NCI-H1417 treated with DMSO at 0.1 percent for 48 hours (cell line): ENCODE measurements around the gene MAPK1.
"Not testable (repeated sequence)": the region's sequence is repeated elsewhere in the genome, so short reads cannot be mapped to it uniquely, and the experiment has no call there.

Source experiments
- DNase-seq: peaks from one replicate; lab custom pipeline; 2025; lab: John Stamatoyannopoulos, UW

Gene MAPK1

DNA sequence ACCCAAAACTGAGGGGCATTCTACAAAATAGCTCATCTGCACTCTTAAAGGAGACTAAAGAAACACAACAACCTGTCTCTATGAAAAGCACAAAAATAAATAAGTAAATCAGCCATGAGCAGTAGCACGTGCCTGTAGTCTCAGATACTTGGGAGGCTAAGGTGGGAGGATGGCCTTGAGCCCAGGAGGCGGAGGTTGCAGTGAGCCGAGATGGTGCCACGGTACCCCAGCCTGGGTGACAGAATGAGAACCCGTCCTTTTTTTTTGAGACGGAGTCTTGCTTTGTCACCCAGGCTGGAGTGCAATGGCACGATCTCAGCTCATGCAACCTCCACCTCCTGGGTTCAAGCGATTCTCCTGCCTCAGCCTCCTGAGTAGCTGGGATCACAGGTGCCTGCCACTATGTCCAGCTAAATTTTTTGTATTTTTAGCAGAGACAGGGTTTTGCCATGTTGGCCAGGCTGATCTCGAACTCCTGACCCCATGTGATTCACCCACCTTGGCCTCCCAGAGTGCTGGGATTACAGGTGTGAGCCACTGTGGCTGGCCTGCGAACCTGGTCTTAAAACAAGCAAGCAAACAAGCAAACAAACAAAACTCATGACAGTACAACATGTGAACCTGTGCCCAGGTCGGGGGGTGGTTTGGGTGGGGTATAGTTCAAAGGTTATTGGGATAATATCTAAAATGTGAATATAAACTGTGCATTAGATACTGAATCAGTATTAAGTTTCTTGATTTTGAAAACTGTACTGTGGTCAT, 76.4 kb downstream of the MAPK1 start:
- not testable (repeated sequence) for DNase-seq

DNA sequence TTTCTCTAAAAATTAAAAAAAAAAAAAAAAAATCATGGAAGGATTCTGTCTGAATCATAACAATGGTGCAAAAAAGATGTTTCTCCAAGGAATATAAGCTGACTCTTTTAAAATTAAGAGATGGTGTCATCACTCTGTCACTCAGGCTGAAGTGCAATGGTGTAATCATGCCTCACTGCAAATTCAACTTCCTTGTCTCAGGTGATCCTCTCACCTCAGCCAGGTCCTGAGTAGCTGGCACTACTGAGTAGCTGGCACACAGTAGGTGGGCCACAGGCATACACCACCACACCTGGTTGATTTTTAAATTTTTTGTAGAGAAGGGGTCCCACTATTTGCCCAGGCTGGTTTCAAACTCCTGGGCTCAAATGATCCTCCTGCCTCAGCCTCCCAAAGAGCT, 77.1 kb downstream of the MAPK1 start:
- no peak for DNase-seq

DNA sequence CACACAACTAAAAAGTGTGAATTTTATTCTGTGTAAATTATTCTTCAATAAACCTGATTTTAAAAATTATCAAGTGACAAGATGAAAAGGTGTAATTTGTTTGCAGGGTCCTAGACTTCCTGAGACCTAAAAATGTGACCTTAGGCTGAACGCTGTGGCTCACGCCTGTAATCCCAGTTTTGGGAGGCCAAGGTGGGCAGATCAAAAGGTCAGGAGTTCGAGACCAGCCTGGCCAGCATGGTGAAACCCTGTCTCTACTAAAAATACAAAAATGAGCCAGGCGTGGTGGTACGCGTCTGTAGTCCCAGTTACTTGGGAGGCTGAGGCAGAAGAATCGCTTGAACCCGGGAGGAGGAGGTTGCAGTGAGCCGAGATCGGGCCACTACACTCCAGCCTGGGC, 79.9 kb downstream of the MAPK1 start:
- DNase-seq, result not testable (repeated sequence)

DNA sequence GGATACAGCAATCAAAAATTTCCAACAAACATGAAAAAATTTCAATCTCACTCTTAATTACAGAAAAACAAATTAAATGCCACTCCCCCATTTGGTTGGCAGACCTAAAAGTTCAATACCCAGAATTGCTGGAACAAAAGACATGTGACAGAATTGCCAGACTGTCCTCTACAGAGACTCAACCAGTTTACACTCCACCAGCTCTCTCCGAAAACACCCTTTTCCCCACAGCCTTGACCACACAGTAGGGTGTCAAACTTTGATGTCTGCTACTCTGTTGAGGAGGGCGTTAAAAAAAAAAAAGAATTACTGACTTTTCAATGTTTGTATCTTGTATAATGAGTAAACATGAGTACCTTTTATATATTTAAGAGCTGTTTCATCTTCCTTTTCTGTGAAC, 87.2 kb downstream of the MAPK1 start:
- DNase-seq, result no peak

DNA sequence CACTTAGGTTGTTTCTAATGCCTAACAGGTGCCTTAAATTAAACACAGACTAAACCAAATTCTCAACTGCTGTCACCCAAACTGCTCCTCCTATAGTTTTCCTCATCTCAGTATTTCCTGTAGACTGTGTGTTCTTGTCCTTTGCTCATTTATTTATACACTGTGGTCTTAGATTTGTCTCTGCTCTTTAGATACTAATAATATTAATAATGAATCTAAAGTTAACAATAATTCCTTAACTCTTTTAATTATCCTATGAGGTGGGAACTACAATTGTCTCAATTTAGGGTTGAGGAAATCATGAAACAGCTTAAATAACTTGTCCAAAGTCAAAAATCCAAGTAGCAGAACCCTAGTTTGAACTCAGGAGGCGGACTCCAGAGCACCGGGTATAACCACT, 88.0 kb downstream of the MAPK1 start:
- DNase-seq, result no peak

DNA sequence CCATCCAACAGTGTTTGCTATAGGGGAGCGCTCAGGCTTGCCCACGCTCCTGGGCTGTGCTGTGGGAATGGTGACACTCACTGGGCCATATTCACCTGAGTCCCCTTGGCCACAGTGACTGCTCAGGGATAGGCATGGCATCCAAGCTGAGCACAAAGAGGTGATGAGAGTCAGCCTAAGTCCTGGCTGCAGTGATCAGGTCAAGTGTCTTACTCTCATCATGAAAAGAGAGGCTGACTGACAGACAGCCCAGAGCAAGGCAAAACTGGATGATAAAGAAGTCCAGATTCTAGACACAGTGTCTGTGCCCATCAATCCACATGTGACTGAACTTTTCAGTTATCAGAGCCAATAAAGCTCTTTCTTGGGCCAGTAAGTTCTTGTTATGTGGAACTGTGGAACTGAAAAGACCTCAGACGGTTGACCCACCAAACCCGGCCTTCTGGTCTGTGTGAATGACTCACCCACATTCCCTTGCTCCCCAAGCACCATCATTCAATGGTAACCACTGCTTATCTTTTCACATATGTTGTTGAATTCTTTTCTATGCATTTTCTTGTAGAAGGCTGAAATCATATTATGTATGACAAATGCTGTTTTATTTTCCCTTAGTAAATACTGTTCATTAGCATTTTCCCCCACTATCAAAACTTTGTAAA, 88.6 kb downstream of the MAPK1 start:
- DNase-seq, result no peak

DNA sequence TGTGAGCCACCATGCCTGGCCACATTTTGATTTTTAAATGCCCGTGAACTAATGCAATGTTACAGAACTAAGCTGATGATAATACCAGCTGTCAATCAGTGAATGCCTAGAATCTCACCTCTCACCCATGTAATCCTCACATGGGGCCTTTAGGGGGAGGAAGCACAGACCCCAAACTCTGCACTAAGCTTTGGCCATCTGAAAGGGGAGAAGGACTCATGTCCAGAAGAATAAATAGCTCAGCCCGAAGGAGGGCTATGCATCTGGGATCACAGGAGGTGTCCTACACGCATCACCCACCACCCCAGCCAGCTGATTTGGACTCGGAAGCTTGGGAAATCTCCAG, 95.8 kb downstream of the MAPK1 start:
- DNase-seq, result no peak

DNA sequence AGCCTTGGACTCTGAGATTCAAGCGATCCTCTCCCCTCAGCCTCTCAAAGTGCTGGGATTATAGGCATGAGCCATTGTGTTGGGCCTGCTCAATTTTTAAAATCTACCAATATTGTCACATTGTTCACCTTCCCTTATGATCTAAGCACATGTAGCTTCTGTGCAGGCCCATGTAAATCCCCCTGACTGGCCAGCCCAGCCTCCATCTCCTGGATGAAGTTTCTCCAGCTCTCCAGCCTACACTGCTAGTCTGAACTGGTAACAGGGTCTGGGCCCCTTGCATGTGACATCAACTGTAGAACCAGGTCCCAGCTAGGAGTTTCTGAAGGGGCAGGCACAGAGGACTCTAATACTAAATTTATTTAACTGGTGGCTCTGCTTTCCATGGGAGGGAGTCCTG, 99.0 kb downstream of the MAPK1 start:
- DNase-seq, result no peak

DNA sequence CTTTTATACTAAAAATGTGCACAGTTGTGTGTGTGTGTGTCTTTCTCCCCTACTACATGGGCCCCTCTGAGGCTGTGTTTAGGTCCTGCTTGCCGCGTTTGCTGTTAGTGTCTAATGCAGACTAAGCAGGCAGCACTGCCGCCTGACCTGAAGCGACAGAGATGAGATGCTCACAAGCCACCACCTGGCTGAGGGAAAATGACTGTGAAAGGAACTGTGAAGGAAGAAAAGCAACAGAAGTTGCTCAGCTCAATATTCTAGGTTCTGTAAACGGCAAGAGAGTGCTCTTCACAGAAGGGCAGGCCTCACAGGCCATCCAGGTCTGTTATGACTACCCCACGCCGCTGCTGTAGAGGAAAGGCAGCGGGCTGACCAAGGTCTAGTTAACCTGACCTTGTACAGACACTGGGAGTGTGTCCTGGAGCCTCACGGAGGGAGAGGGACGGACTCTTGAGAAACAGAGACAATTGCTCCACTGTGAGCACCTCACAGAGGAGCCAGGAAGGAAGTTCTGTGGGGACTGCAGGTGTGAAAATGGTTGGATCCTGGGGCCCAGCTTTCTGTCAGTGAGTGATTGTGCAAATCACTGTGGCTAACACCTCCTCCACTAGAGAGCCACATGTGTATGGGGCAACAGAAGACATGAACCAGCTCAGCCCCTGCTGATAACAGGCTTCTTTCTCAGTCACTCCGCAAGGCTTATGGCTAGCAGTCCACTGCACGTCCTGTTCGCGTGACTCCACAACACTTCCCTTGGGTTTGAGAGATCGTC, 100.6 kb downstream of the MAPK1 start:
- DNase-seq, result no peak

DNA sequence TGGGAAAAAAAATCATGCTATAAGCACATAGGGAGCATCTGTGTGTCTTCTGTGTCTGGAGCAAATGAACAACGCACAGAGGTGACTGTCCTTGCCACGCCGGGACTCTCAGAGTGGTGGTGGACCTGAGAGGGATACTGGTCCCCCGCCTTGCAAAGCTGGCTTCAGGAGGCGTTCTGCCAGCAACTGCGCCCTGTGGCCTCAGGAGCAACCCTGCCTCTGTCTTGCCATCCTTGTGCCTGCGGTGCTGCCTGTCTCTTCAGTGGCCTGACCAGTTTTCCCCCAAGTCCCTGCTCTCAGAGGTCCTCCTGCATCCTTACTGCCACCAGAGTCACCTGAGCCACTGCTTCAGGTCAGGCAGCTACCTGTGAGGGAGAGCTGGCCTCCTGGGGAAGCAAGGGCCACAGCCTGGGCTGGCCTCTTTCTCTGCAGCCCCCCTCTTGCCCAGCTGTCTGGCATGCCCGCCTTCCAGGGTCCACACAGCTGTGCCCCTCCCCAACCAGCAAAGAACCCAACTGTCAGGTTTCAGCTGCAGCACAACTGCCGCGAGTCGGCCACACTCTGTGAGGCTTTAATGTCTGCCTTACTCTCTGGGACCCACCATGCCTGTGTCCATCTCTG, 101.4 kb downstream of the MAPK1 start:
- no peak for DNase-seq

DNA sequence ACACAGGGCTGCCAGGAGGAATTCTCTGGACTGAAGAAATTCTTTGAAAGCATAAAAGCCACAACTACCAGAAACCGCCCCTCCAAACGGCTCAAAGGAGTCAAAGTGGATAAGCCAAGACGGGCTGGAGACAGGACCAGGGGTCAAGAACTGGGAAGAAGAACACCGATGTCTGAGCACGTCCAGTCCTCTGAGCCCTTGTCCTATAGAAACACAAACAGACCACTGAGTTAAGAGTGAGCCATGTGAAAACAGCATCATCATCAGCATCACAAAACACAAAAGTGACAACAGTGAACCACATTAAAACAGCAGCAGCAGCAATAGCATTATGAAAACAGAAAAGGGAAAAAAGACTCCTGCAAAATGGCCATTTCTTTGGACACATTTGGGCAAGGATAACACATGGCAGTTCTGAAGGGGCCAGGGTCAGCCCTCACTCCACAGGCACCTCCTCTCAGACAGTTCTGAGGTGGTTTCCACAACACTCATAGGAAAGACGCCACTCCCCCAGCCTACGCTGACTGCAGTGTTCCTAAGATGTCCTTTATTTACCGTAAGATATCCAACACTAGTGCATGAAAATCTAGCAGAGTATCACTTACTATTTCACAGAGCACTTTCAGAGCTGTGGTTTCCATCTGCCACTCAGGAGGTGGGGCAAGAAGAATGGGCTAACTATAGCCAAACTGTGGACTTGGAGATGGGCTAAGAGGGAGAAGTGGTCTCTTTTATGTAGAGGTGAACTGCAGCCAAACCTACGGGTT, 103.2 kb downstream of the MAPK1 start:
- no peak for DNase-seq

DNA sequence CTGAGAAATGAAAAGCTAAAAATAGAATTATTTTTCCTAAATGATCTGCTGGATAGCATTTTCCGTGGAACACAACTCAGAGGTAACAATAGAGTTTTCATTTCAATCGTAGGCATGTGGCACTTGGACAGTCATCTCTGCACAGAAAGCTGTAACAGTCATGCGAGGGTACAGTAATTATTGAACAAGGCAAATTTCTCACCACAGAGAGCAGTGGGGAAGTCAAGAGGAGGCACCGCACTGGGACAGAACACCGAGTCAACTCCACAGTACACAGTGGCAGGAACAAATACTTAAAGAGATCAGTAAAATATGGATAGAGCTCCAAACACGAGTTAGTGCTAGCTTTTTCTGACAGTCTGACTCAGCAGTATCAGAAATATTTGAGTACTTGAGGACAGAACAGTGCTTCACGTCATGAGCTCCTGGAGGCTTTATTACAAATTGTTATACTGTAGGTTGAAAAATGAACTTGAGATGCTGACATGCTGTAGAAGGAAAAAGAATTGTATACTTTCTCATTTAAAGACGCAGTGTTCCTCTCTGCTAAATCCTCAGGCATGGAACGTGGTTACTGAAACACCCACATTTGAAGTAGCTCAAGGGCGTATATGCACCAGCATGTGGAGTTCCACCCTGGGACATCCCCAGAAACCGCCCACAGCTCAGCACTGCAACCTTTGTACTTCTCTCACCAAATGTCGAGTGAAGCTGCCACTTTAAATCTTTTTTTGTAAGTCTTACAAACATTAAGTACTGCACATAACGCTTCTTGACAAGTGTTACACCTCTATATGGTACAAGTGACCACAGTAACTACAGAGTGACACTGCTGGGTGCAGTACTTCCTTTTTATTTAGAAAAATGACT, 104.5 kb downstream of the MAPK1 start:
- DNase-seq, result no peak

DNA sequence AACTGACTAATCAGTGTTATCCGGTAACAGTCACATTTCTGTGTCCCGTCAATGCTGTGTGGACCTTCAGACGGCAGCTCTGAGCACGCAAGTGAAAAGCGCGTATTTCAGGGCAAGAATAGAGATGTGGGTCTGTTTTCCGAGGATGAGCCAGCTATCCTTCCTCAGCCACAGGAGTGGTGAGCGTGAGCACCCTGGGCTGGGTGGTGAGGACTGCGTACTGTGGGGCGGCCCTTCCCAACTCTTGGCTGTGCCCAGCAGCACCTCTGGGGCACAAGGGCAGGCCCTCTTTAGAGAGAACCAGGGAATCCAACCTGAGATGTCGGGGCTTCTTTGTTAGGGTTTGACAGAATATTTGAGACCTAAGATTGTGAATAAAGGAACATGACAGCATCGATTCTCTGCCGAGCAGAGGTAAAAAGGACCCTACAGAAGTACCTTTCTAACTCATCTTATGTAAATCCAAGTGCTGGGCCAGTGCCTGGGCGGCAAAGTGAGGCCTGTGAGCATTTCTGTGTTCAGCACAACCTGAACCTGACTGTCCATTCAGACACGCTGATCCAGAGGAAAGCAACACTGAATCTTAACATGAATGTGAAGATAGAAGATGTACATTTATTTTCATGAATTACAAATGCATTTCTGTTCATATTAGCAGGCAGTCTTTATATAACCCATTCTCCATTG, 105.3 kb downstream of the MAPK1 start:
- no peak for DNase-seq

DNA sequence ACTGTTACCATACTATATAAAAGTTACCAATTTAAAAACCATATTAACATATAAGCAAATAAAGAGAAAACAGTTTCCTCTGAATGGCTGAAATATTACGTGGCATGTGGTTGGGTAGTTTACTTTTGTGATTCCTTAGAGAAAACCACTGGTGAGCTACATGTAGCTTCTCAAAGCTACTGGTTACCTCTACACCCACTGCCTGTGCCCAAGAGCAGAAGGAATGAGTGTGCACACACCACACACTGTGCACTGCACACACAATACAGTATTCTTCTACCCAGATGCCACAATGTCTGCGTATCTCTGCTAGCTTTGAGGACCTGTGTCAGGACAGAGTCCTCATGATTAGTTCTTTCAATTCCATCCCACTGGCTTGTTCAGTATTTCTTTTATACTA, 106.4 kb downstream of the MAPK1 start:
- DNase-seq, result no peak

DNA sequence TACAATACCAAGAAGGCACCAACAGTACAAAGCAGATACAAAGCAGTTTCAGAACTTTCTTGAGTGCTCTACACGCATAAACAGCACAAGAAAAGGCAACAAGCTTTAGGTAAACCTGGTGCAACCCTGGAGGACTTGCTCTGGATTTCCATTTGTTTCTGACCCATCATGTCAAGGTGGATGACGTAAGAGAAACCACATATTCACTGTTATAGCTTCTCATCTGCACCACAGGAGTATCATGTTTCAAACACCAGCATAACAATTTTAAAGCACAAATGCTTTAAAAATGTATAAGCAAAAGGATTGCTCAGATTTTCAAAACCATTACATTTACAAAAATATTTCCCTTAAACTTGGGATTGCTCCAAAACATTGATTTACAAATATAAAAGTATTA, 106.8 kb downstream of the MAPK1 start:
- no peak for DNase-seq

DNA sequence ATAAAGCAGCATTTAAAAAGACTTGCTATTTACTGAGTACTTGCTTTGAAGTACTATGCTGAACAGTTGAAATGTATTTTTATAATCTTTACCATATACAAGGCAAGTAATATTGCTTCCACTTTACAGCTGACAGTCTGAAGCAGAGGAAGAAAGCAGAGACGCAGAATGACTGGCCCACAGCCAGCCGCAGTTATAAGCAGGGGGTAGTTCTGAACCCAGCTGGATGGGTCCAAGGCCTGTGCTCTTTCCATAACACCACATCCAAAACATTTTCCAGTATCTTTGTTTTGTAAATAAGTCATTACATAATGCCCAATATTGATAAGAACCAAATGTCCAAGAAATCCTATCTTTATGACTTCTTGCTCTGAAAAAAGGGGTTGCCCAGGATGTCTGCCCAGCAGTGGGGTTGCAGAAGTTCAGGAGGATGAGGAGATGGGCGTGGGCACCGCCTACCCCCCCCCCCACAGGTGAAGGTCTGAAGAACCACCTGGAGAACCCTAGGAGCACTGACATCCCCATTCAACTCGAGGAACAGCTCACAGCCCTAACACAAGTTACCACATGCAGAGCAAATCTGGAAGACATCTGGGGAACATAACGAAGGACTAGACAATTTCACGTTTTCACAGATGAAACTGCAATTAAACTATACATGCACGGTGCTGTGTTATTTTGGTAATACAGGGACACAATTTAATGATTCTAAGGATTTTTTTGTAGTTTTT, 107.6 kb downstream of the MAPK1 start:
- no peak for DNase-seq

DNA sequence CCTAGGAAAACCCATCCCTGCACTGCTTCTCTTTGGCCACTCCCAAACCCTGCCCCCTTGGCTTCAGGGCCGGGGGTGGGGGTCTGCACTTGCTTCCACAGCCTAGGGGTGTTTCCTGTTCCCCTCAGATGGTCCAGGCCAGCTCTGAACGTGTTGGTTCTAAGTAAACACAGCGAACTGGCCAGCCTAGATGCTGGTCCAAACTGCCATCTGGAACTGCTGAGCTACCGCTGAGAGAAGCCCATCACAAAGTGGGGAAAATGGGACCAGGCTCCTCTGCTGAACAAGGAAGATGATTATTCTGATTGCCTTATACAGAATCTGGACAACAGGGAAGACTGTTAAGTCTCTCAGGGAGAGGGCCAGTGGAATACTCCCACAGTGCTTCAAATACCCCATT, 108.4 kb downstream of the MAPK1 start:
- no peak for DNase-seq

DNA sequence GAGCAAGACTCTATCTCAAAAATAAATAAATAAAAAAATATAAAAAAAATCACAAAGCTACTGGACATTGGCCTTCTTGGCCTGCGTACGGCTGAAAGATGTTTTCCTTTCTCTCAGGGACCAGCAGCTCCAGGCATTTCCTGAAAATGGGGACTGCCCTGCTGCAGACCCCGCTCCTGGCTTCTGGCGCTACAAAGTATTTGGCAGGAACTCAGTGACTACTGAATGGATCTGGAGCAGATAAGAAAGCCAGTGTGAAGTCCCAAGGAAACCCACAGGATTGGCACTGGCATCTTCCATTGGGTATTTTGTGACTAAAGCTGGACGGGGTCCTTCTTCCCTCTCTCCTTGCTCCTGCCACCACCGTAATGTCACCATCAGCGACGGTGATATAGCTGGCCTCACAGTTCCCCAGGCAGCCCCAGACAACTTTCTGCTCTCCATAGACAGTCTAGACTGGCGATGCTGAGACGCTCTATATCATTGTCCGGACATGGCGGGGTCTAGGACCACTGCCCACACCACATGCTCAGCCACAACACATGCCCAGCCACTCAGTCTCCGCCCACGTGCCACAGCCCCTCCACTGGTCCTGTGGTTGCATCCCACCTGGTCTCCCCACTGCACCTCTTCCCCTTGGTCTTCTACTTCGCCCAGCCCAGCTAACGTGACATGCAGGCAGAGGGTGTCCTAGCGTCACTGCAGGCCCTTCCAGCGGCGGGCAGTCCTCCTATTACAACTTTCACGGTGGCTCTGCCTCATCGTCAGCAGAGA, 109.2 kb downstream of the MAPK1 start:
- no peak for DNase-seq

DNA sequence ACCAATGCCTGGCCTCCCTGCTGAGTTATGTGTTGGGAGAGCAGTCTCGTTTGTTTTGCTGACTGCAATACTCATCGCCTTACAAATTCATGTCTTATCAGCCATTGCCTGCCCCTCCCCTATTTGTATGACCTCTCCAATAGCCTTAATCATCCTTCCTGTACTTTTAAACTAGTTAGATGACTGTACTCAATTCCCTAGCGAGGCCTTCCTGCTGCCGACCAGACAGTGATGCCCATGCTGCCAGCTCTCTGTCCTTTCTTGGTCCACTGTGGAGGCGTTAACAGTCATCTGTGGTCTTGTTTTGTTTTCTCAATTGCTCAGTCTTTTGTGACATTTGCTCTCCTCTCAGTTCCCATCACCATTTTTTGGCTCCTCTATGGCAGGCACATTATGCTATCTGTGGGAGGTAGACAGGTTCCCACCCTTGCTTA, 111.6 kb downstream of the MAPK1 start:
- DNase-seq, result no peak
